ENCODE measurements around the gene MEGF9. TPM values are rescaled to one million over a fixed set of nuclear protein-coding genes. Genes with fewer than 3 reads are reported as not detected.

MEGF9 gene
- total and polyA plus RNA-seq, 2 of the 13 experiments (the other 11 are each of a cell fraction or from before 2014, with no cell fraction given): 3.1 to 3.3 TPM

- H3K4me1 ChIP-seq (ENCODE audit: insufficient read depth, low read length): peaks cover 14% of the 10 kb centered on the region
- no peak for ATAC-seq
Observed at GRCh38 chr9:120659676-120660075, 54.6 kb downstream of the MEGF9 start.

More at GRCh38 chr9:120659676-120660075, 54.6 kb downstream of the MEGF9 start:
- H4K20me1 ChIP-seq (ENCODE audit: insufficient read depth, low read length): no peaks in the 10 kb centered on the region
- H3K9ac ChIP-seq (ENCODE audit: insufficient read depth, low read depth, low read length): no peak overlapping the region
- TF ChIP-seq SRSF4 (IDR thresholded peaks at IDR 0.05; ENCODE audit: low read depth, low read length, poor library complexity, severe bottlenecking) (no peak), ZNF619 (CRISPR knock-in tag; IDR thresholded peaks at IDR 0.05) (no peak), NRL (CRISPR knock-in tag; IDR thresholded peaks at IDR 0.05; ENCODE audit: borderline replicate concordance) (no peak), SOX13 (IDR thresholded peaks at IDR 0.05) (no peak), SOX13 (CRISPR knock-in tag; conservative IDR thresholded peaks at IDR 0.05 in 1 of 2, IDR thresholded peaks at IDR 0.05 in 1 of 2) (no peak), TSC22D2 (CRISPR knock-in tag; IDR thresholded peaks at IDR 0.05; ENCODE audit: borderline replicate concordance) (no peak), ATF4 (CRISPR knock-in tag; IDR thresholded peaks at IDR 0.05) (no peak), ZSCAN12 (CRISPR knock-in tag; IDR thresholded peaks at IDR 0.05) (no peak), ZNF276 (CRISPR knock-in tag; IDR thresholded peaks at IDR 0.05; ENCODE audit: low read depth) (no peak), CCDC6 (CRISPR knock-in tag; IDR thresholded peaks at IDR 0.05) (no peak), THAP11 (CRISPR knock-in tag; IDR thresholded peaks at IDR 0.05) (no peak), BRCA1 (CRISPR knock-in tag; IDR thresholded peaks at IDR 0.05) (no peak), SALL2 (CRISPR knock-in tag; IDR thresholded peaks at IDR 0.05) (no peak), ZZZ3 (CRISPR knock-in tag; IDR thresholded peaks at IDR 0.05; ENCODE audit: borderline replicate concordance) (no peak), KDM6A (CRISPR knock-in tag; IDR thresholded peaks at IDR 0.05; ENCODE audit: low read depth) (no peak), ZNF768 (CRISPR knock-in tag; IDR thresholded peaks at IDR 0.05) (no peak), HDAC6 (IDR thresholded peaks at IDR 0.05; ENCODE audit: low read depth, low read length) (no peak), LBX2 (CRISPR knock-in tag; IDR thresholded peaks at IDR 0.05; ENCODE audit: borderline replicate concordance) (no peak), ASH2L (IDR thresholded peaks at IDR 0.05; ENCODE audit: insufficient read length, low read depth, low read length) (no peak), PHF8 (CRISPR knock-in tag; IDR thresholded peaks at IDR 0.05) (no peak), TBX2 (CRISPR knock-in tag; IDR thresholded peaks at IDR 0.05; ENCODE audit: borderline replicate concordance) (no peak)
- in situ Hi-C loops (cut with HindIII; ENCODE audit: extremely low pct_ligation_motif_present, low pct_unique_long_range_greater_than_20kb): no loop called here
- no peaks in the 10 kb centered on the region for H3K27me3 ChIP-seq (ENCODE audit: control insufficient read depth in 1 of 2, insufficient read depth in 2 of 2, low read length in 2 of 2)
- CTCF ChIA-PET (ENCODE audit: low intra/inter-chr PET ratio, low total read pairs): no interaction called here
- H3K79me2 ChIP-seq (ENCODE audit: insufficient read depth, low read length): no peaks in the 10 kb centered on the region
- H3K9me3 ChIP-seq (ENCODE audit: low read length): no peaks in the 10 kb centered on the region
- H3K27ac ChIP-seq (ENCODE audit: extremely low read length, insufficient read depth, low read length): no peak overlapping the region
- POLR2A ChIA-PET: no interaction called here
- H2AFZ ChIP-seq (ENCODE audit: low read length): no peak overlapping the region
- no peak overlapping the region for H3K4me2 ChIP-seq (ENCODE audit: low read depth, low read length)
- intact Hi-C loops (cut with micrococcal nuclease; ENCODE audit: unreplicated experiment): no loop called here
- no peak for DNase-seq (ENCODE audit: low spot score)
- no TSS peak for BruUV-seq (replicated peaks)
- WGBS (ENCODE audit: low lambda C conversion rate): 81% methylated on average over 2 of the region's 2 CpGs
- no peak overlapping the region for H3K4me3 ChIP-seq (replicated peaks in 1 of 3; ENCODE audit: insufficient read depth in 1 of 3, low read depth in 2 of 3, low read length in 3 of 3)
- no peak for FAIRE-seq
- no peaks in the 10 kb centered on the region for H3K36me3 ChIP-seq (replicated peaks in 1 of 2; ENCODE audit: control insufficient read depth in 1 of 2, insufficient read depth in 2 of 2, low read length in 2 of 2)
